PFSK-1 (cell line): Measurements from ENCODE around the gene OSBPL8.

ENCODE experiments used
- FOXP2 ChIP-seq: optimal IDR thresholded peaks from 2 replicates; pipeline ENCODE3; 2011; ENCODE audit warnings: borderline replicate concordance, control low read depth, inconsistent platforms; ENCODE audit not compliant: insufficient read depth; ENCODE audit errors: extremely low read length, extremely low read depth
- POLR2AphosphoS5 ChIP-seq: IDR thresholded peaks from 2 replicates; pipeline ENCODE4 v1.6.1; 2012; ENCODE audit warnings: low read depth, mild to moderate bottlenecking, control low read depth, low read length, moderate library complexity
- SIN3A ChIP-seq: IDR thresholded peaks from 2 replicates; pipeline ENCODE4 v1.6.1; 2012; ENCODE audit warnings: mild to moderate bottlenecking, low read length, moderate library complexity, borderline replicate concordance; ENCODE audit not compliant: insufficient read depth
- TAF1 ChIP-seq: IDR thresholded peaks from 2 replicates; pipeline ENCODE4 v1.6.1; 2012; ENCODE audit warnings: low read length, control low read depth, borderline replicate concordance; ENCODE audit not compliant: insufficient read depth
- TF ChIP-seq, protein P1 (sequence below), 2 experiments: IDR thresholded peaks; 2 replicates each; pipeline versions ENCODE4 v1.6.1 to v1.8.0; 2011 to 2012; ENCODE audit warnings: low read depth in 2 of 2, low read length in 2 of 2, control low read depth in 1 of 2, inconsistent platforms in 1 of 2, mild to moderate bottlenecking in 1 of 2, moderate library complexity in 1 of 2; ENCODE audit not compliant: insufficient read depth in 1 of 2

Gene OSBPL8

DNA sequence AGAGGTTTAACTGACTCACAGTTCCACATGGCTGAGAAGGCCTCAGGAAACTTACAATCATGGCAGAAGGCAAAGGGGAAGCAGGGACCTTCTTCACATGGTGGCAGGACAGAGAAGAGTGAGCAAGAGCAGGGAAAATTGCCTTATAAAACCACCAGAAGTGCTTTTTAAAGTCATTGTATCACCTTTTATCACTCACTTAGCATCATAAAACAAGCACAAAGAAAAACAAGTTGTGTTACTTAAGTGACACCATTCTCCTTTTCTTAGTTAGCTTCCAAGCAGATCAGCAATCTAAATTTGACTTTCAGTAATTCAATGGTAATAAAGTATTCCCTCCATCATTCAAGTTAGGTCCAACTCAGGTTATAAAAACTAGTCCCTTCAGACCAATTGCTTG lies 28.5 kb downstream of the OSBPL8 start:
- TF ChIP-seq SIN3A (no peak), FOXP2 (no peak), POLR2AphosphoS5 (no peak), TAF1 (no peak)
- TF ChIP-seq, protein P1, sequence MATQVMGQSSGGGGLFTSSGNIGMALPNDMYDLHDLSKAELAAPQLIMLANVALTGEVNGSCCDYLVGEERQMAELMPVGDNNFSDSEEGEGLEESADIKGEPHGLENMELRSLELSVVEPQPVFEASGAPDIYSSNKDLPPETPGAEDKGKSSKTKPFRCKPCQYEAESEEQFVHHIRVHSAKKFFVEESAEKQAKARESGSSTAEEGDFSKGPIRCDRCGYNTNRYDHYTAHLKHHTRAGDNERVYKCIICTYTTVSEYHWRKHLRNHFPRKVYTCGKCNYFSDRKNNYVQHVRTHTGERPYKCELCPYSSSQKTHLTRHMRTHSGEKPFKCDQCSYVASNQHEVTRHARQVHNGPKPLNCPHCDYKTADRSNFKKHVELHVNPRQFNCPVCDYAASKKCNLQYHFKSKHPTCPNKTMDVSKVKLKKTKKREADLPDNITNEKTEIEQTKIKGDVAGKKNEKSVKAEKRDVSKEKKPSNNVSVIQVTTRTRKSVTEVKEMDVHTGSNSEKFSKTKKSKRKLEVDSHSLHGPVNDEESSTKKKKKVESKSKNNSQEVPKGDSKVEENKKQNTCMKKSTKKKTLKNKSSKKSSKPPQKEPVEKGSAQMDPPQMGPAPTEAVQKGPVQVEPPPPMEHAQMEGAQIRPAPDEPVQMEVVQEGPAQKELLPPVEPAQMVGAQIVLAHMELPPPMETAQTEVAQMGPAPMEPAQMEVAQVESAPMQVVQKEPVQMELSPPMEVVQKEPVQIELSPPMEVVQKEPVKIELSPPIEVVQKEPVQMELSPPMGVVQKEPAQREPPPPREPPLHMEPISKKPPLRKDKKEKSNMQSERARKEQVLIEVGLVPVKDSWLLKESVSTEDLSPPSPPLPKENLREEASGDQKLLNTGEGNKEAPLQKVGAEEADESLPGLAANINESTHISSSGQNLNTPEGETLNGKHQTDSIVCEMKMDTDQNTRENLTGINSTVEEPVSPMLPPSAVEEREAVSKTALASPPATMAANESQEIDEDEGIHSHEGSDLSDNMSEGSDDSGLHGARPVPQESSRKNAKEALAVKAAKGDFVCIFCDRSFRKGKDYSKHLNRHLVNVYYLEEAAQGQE (IDR thresholded peaks at IDR 0.05; ENCODE audit: insufficient read depth in 1 of 2, low read depth in 2 of 2, low read length in 2 of 2) = no peak

- TF ChIP-seq, protein P1 (IDR thresholded peaks at IDR 0.05; ENCODE audit: insufficient read depth in 1 of 2, low read depth in 2 of 2, low read length in 2 of 2) = no peak
- TF ChIP-seq POLR2AphosphoS5 (no peak), TAF1 (no peak), FOXP2 (no peak), SIN3A (no peak)
Measured at GRCh38 chr12:76530516-76530915, 29.1 kb downstream of the OSBPL8 start.

DNA sequence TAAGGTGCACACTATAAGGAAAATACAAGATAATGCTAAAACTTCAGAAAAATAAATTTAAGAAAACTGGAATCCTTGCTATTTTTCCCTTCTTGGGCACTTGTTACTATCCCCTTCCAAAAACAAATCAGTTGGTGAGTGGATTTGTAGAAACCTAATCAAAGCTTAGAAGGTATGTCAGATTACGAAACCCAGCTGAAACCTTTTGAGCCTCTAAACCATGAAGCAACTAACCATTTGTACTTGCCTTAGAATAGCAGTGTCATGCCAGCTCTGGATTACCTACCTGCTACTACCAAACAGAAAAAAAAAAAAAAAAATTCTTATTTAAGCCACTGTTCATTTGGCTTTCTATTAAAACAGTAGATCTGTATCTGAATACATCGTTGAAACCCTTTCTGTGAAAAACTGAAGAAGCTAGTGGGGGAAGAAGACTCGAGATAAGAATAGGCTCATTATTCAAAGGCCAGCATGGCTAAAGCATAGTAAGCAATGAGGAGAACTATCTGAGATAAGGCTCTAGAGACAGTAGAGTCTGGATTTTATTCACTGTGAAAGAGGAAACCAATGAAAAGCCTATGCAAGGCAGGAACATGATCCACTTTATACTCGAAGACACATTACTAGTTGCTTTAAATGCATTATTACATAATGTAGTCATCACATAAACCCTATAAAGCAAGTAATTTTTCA lies 30.2 kb downstream of the OSBPL8 start:
- TF ChIP-seq SIN3A = no peak
- TF ChIP-seq, protein P1 (IDR thresholded peaks at IDR 0.05; ENCODE audit: insufficient read depth in 1 of 2, low read depth in 2 of 2, low read length in 2 of 2) = no peak
- no peak for TF ChIP-seq FOXP2
- TF ChIP-seq TAF1 = no peak
- TF ChIP-seq POLR2AphosphoS5 = no peak

GRCh38 chr12:76523408-76523807 lies 36.2 kb downstream of the OSBPL8 start:
- TF ChIP-seq POLR2AphosphoS5 (no peak), SIN3A (no peak), TAF1 (no peak), FOXP2 (no peak)
- TF ChIP-seq, protein P1 (IDR thresholded peaks at IDR 0.05; ENCODE audit: insufficient read depth in 1 of 2, low read depth in 2 of 2, low read length in 2 of 2) = no peak

DNA sequence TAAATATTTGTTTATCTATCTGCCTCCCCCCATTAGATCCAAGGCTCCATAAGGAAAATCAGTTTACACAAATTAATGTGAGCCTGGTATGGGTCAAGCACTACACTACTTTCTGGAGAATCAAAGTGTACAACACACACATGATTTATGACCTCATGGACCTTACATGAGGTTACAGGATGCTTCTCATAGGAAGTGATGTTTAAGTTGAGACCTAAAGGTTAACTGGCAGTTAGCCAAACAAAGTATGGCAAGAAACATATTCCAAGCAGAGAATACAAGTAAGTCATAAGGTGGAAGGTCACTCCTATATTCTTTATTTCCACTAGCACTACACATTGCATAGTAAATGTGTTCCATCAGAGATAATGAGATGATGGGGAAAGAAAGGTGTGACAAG lies 39.2 kb downstream of the OSBPL8 start:
- TF ChIP-seq TAF1 (no peak), FOXP2 (no peak), POLR2AphosphoS5 (no peak), SIN3A (no peak)
- TF ChIP-seq, protein P1 (IDR thresholded peaks at IDR 0.05; ENCODE audit: insufficient read depth in 1 of 2, low read depth in 2 of 2, low read length in 2 of 2) = no peak
